Peyer's patch (tissue), 4 donors: ENCODE data around the gene PDE11A. TPM values are rescaled to one million over a fixed set of nuclear protein-coding genes. Genes with fewer than 3 reads are reported as not detected.

Experiments
- DNase-seq, 3 donors: peaks; one replicate each; pipeline ENCODE4 v3.0.0-alpha.2; 2017 to 2019
- H3K27ac ChIP-seq, 4 donors: fragments of 200-600 bp; sonication (generic); one replicate each; pipeline ENCODE4 v1.5.1; 2016 to 2019
- H3K27me3 ChIP-seq, 2 donors: fragments of 200-600 bp; sonication (generic); one replicate each; pipeline ENCODE4 v1.5.1; 2019
- H3K36me3 ChIP-seq, 3 donors: fragments of 200-600 bp; sonication (generic); one replicate each; pipeline ENCODE4 v1.5.1; 2016 to 2019
- H3K4me1 ChIP-seq, 4 donors: fragments of 200-600 bp; sonication (generic); one replicate each; pipeline ENCODE4 v1.5.1; 2016 to 2019
- H3K4me3 ChIP-seq, 4 donors: fragments of 200-600 bp; sonication (generic); 1 replicate in 3 of 4; 2 replicates in 1 of 4; pipeline ENCODE4 v1.5.1; 2016 to 2019; ENCODE audit warnings: mild to moderate bottlenecking in 1 of 4
- H3K9me3 ChIP-seq, 4 donors: fragments of 200-600 bp; sonication (generic); one replicate each; pipeline ENCODE4 v1.5.1; 2016 to 2019; ENCODE audit warnings: mild to moderate bottlenecking in 1 of 4
- CTCF ChIP-seq, 6 experiments: fragments of 450-650 bp in 4 of 6; fragments of 200-600 bp in 2 of 6; sonication (generic) in 1 of 6; IDR thresholded peaks; one replicate each; pipeline ENCODE4 v1.5.1; 2017 to 2019; ENCODE audit warnings: antibody characterized with exemption in 6 of 6, mild to moderate bottlenecking in 3 of 6, moderate library complexity in 1 of 6
- POLR2A ChIP-seq, 2 donors: fragments of 450-650 bp; IDR thresholded peaks; one replicate each; pipeline ENCODE4 v1.5.1; 2017; ENCODE audit warnings: antibody characterized with exemption in 2 of 2, mild to moderate bottlenecking in 2 of 2, moderate library complexity in 2 of 2
- total RNA-seq, 4 donors: library from RNA; depleted of rRNA; stranded (reverse); fragments of >200 nt; gene quantifications; one replicate each; pipeline ENCODE4 v1.1.0, GENCODE V29; 2016

The PDE11A gene
- total RNA-seq, 4 donors from 2014 or later, result 1.6 to 2.1 (median 1.7) TPM

GRCh38 chr2:177628831-177629230, 443.7 kb downstream of the PDE11A start:
- Histone ChIP-seq H3K27me3 (no peaks in the 10 kb centered on the region), H3K9me3 (no peaks in the 10 kb centered on the region), H3K4me1 (no peaks in the 10 kb centered on the region), H3K36me3 (no peaks in the 10 kb centered on the region), H3K4me3 (no peak overlapping the region), H3K27ac (no peak overlapping the region)
- DNase-seq, result no peak
- no peak for TF ChIP-seq POLR2A (IDR thresholded peaks at IDR 0.05)

DNA sequence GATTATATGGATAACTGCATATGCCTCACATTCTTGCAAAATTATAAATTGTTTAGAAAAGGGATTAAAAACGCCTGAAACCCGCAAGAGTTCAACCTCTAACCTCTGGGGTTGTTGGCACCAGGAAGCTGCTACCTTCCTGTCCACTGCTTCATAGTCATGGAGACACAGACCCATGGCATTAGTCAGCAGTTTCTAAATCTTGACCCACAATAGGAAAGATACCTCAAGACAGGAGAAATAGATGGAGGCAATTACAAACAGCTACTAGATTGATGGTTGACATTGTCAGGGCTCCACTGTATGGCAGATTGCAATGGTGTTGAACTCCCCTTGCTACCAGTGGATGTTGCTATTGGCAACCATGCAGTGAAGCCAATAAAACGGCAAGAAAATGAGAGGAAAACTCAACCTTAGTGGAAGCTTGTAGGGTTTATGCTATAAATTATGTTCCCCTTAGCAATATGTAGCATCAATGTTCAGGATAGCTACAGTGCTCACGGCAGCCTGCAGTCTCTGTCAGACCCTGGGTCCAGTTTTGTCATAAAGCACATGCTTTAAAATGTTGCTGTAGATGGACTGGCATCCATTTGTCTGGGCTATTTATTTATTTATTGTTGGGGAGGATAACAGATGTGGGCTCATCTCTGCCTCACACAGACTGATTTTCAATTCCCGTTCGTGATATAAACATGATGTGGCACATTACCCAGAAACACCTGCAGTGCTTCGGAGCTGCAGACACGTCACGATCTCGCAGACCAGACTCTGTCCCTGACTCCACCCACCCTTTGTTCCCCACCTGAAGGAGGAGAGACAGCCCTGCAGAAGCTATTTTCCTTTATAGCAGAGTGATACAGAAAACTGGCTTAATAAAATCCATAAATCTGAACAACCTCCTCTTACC, 446.6 kb downstream of the PDE11A start:
- TF ChIP-seq CTCF (IDR thresholded peaks at IDR 0.05), result no peak
- no peak for TF ChIP-seq POLR2A (IDR thresholded peaks at IDR 0.05)

DNA sequence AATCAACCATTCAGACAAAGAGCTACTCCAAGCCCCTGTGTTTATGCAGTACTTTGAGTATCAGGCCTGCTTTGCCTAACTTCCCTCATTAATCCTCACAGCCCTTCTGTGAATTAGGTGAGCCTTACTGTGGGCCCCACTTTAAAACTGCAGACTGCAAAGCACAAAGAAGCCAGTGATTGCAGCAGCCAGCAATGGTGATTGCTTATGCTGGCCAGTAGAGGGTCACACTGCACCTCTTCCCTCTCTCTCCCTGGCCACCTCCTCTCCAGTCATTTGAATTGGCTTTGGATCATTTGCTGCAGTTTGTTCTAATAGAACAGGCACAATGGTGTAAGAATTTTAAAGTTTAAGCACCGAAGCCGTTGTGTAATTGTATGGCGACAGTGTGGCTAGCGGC, 450.1 kb downstream of the PDE11A start:
- peaks cover 0 to 6% (median 2%) of the 10 kb centered on the region in 4 donors for H3K4me1 ChIP-seq
- no peak overlapping the region for H3K4me3 ChIP-seq
- DNase-seq, result no peak
- H3K9me3 ChIP-seq, result no peaks in the 10 kb centered on the region
- TF ChIP-seq POLR2A (IDR thresholded peaks at IDR 0.05) (no peak), CTCF (IDR thresholded peaks at IDR 0.05) (peak in 1 of 6 experiments; percentile 54)
- no peaks in the 10 kb centered on the region for H3K36me3 ChIP-seq
- no peak overlapping the region for H3K27ac ChIP-seq
- no peaks in the 10 kb centered on the region for H3K27me3 ChIP-seq

More for the DNA sequence above, 446.6 kb downstream of the PDE11A start:
- H3K36me3 ChIP-seq, result no peaks in the 10 kb centered on the region
- no peaks in the 10 kb centered on the region for H3K4me1 ChIP-seq
- no peak overlapping the region for H3K27ac ChIP-seq
- no peak overlapping the region for H3K4me3 ChIP-seq
- H3K9me3 ChIP-seq, result no peaks in the 10 kb centered on the region
- H3K27me3 ChIP-seq, result no peaks in the 10 kb centered on the region
- DNase-seq, result no peak

- Histone ChIP-seq H3K4me1 (peaks cover 0 to 6% (median 2%) of the 10 kb centered on the region in 4 donors), H3K27me3 (no peaks in the 10 kb centered on the region), H3K4me3 (no peak overlapping the region), H3K36me3 (no peaks in the 10 kb centered on the region), H3K27ac (no peak overlapping the region), H3K9me3 (no peaks in the 10 kb centered on the region)
- no peak for TF ChIP-seq POLR2A (IDR thresholded peaks at IDR 0.05)
- no peak for TF ChIP-seq CTCF (IDR thresholded peaks at IDR 0.05)
- no peak for DNase-seq
Measured at GRCh38 chr2:177619986-177620385, 452.6 kb downstream of the PDE11A start.

- Histone ChIP-seq H3K4me3 (peak overlapping the region in 1 of 4 donors; percentile 83), H3K36me3 (no peaks in the 10 kb centered on the region), H3K27me3 (no peaks in the 10 kb centered on the region), H3K27ac (no peak overlapping the region), H3K9me3 (no peaks in the 10 kb centered on the region), H3K4me1 (peaks cover 0 to 6% (median 2%) of the 10 kb centered on the region in 4 donors)
- TF ChIP-seq CTCF (IDR thresholded peaks at IDR 0.05) (no peak), POLR2A (IDR thresholded peaks at IDR 0.05) (no peak)
- DNase-seq, result no peak
Measured at GRCh38 chr2:177619461-177619860, 453.1 kb downstream of the PDE11A start.
